ENCODE measurements around the gene TTLL7.
"Not testable (repeated sequence)": the region's sequence is repeated elsewhere in the genome, so short reads cannot be mapped to it uniquely, and the experiment has no call there.

Gene TTLL7

GRCh38 chr1:83996191-83996590, 2.7 kb downstream of the TTLL7 start:
- no peak for DNase-seq

- no peak for DNase-seq
These were observed 3.3 kb downstream of the TTLL7 start for GRCh38 chr1:83995649-83996048.

- no peak for DNase-seq
These were observed 4.8 kb downstream of the TTLL7 start for GRCh38 chr1:83994111-83994510.

- DNase-seq, result no peak
These were observed 8.2 kb downstream of the TTLL7 start for GRCh38 chr1:83990734-83991133.

- DNase-seq, result no peak
These were observed 13.9 kb downstream of the TTLL7 start for GRCh38 chr1:83985048-83985447.

- not testable (repeated sequence) for DNase-seq
These were observed 15.0 kb downstream of the TTLL7 start for GRCh38 chr1:83983918-83984317.

GRCh38 chr1:83978056-83978455, 20.9 kb downstream of the TTLL7 start:
- DNase-seq, result no peak

GRCh38 chr1:83976920-83977319, 22.0 kb downstream of the TTLL7 start:
- DNase-seq, result no peak

GRCh38 chr1:83970802-83971201, 28.1 kb downstream of the TTLL7 start:
- no peak for DNase-seq

GRCh38 chr1:83970114-83970513, 28.8 kb downstream of the TTLL7 start:
- no peak for DNase-seq

GRCh38 chr1:83967336-83967735, 31.6 kb downstream of the TTLL7 start:
- no peak for DNase-seq

GRCh38 chr1:83964153-83964552, 34.8 kb downstream of the TTLL7 start:
- no peak for DNase-seq

- DNase-seq, result no peak
These were observed 37.2 kb downstream of the TTLL7 start for GRCh38 chr1:83961571-83962295.

GRCh38 chr1:83960669-83961277, 38.2 kb downstream of the TTLL7 start:
- DNase-seq, result peak in 9 of 56 donors; percentile 3 to 43 (median 31)

GRCh38 chr1:83959824-83960498, 39.0 kb downstream of the TTLL7 start:
- DNase-seq, result no peak

GRCh38 chr1:83958704-83959103, 40.2 kb downstream of the TTLL7 start:
- no peak for DNase-seq

GRCh38 chr1:83954166-83954823, 44.6 kb downstream of the TTLL7 start:
- no peak for DNase-seq

GRCh38 chr1:83950106-83950661, 48.7 kb downstream of the TTLL7 start:
- no peak for DNase-seq

GRCh38 chr1:83942914-83943313, 56.0 kb downstream of the TTLL7 start:
- DNase-seq, result no peak

- DNase-seq, result no peak
These were observed 64.4 kb downstream of the TTLL7 start for GRCh38 chr1:83934550-83934949.

GRCh38 chr1:83932693-83933092, 66.2 kb downstream of the TTLL7 start:
- no peak for DNase-seq

- DNase-seq, result no peak
These were observed 66.7 kb downstream of the TTLL7 start for GRCh38 chr1:83932281-83932680.
